Raji (cell line): Measurements from ENCODE around the gene FMNL3.
A peak's percentile ranks its signal among the peaks of the same experiment; 100 is the strongest.

Source experiments
- POLR2A ChIP-seq: IDR thresholded peaks from 2 replicates; pipeline ENCODE4 v1.6.1; 2011; ENCODE audit warnings: low read depth, low read length, control low read depth; ENCODE audit not compliant: insufficient read depth

The FMNL3 gene

DNA sequence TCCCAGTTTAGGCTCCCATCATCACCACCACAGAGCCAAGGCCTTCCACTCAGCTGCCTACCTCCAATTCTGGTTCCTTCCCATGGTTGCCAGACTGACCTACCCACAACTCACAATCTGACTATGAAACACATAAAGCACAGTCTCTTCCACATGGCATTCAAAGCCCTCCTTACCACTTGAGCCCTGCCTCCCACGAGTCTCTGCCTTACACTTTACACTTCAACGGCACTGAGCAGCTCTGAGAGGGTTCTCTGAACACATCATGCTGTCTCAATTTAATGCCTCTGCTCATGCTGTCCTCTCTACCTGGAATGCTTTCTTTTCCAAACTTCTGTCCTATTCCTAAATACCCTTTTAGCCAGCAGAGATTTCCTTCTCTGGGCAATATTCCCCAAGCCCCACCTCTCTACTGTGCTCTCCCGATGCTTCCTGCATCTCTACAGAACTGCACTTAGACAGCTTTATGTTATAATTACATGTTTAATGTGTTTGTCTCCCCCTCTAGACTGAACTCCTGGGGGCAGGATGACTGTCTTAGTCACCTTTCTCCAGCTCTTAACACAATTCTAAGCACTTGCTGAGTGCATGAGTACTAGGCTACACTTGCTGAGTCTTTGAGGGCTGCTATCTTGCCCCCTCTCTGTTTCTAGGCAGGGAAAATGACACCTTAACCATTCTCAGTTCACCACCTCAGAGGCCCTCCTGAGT is 23.5 kb downstream of the FMNL3 start:
- no peak for TF ChIP-seq POLR2A

DNA sequence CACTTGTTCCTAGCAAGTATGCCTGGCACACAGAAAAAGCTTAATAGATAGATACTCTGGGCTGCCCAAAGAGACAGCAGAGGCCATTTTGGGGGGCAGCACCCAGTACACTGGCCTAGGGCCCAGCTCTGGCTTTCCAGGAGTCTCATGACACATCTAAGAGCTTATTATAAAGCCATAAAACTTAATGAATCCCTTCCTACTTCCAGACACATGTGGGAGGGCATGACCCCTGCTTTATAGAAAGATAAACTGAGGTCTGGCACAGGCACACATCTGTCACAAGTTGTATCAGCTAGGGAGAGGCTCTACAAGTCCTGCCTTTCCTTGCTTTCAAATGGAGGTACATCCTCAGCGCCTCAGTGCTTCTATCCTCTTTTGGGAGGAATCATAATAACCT is 27.1 kb downstream of the FMNL3 start:
- TF ChIP-seq POLR2A = no peak

DNA sequence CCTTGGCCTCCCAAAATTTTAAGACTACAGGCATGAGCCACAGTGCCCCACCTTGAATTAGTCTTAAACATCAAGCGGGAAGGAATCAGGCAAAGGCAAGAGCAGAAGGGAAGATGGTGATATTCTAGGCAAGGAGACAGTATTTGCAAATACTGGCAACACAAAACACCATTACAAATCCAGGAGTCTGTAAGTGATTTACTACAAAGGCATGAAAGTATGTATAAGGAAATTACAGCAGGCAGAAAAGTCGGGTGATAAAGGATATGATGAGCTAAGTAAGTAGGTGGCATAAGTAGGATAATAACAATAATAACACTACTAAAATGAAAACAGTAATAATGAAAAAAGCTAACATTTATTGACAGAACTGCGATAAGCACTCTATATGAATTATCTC is 28.5 kb downstream of the FMNL3 start:
- TF ChIP-seq POLR2A = no peak

DNA sequence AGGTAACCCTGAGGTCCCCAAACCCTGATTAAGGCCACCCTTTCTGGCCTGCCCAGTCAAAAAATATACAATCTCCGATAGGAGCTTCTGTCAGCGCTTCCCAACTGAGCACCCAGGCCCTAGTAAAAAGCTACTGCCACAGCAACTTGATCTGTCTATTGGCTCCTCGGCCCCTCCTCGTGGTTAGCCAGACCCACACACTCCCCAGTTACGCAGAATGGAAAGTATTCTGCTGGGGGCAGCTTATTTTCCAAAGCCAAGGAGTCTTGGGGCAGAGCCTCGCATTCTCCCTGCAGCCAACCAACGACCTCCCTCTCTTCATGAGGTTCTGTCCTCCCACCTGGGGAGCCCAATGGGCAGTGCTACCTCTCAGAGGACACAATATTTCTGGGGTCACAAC is 32.1 kb downstream of the FMNL3 start:
- no peak for TF ChIP-seq POLR2A

DNA sequence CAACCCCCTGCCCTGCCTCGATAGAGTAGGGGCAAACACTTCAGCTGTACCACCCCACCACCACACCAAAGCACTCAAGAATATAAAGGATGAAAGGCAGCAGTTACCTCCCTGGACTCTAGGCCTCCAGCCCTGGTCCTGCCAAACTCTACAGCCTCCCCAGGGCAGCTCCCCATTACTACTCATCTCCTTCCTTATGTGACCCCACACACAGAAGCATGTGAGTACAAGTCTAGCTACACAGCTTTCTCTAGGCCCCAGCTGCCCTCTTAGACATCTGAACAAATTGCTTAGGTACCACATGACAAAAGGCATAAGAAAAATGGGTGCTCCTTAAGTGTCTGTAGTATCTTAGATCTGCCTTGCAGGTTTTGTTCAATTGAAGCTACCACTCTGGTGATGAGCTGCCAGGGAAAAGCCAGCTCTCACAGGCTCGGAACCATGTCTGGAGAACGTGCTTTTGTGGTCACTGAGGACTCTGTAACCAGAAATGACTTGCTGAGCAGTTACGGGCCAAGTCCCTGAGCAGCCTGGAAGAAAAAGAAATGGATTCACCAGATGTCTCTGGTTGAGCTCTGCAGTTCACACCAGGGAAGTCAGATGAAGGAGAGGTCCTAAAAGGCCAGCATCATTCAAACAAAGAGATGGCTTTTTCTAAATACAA is 32.8 kb downstream of the FMNL3 start:
- no peak for TF ChIP-seq POLR2A

DNA sequence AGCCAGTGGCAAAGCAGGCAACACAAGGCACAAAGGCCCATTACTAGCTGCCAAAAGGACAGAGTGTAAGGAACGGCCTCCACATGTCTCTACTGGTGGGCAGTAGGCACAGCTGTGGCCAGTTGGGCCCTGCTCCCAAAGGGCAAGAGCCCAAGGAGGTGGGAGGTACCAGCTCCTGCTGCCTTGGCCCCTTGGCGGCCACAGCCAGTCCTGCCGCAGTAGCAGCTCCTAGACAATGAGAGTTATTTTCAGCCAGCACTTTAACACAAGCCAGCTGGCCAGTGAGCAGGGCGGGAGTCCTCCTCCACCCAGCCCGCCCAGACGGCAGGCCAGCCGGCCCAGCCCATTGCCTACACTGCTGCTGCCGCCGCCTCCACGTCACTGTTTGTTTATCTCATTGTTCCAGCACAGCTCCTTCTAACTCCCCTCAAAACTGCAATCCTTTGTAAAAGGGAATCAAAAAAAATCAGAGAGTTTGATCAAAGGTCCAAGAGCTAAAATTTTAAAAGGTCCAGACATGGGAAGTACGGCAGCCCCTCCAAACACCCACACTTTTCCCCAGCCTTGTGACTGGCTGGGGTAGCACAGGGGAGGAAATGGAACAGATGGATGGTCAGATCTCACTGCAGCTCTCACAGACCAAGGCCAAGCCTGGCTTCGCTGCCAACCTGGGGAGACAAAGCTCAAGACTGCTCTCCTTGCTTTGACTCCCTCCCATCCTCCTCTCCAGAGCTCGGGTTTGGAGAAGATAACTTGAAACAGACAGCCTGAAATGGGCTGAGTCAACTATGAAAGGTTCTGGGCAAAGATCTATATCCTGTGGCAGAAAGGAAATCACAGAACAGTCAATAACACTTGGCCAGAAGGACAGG is 33.5 kb downstream of the FMNL3 start:
- no peak for TF ChIP-seq POLR2A

DNA sequence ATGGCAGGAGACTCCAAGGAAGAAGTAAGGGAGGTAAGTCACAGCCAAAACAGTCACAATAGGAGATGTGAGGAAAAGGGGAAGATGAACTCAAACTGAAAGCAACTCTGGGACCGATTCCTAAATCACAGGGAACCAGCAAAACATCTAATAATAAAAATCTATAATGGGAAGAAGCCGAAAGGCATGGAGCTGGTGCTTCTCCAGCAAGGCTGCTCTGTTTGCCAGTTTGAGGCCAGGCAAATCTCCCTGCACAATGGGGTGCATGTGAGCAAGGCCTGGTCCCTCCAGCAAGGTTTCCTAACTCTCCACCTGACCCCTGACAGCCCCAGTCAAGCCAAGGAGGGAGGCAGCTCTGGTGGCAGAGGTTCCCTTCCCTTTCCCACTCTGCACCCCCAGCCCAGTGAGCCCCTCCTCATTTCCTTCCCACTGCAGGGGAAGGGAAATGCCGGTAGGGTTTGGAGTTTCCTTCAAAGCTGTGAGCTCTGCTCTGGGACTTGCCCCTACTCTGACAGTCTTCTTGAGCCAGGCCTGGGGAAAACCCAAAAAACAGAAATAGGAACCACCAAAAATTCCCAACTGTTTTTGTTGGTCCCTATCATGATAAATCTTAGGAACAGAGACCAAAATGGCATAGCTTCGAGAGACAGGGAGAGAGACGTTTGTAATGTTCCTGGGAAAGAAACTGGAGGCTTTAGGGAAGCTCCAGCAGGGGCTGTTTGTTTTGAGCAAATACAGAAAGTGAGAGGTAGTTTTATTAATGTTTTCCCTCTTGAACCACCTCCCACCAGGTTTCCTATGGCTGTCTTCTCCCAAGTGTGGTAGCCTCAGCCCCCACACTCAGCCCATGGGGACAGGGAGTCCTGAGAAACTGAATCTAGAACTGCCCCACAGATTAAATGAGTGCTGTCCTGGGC is 34.6 kb downstream of the FMNL3 start:
- TF ChIP-seq POLR2A = no peak

DNA sequence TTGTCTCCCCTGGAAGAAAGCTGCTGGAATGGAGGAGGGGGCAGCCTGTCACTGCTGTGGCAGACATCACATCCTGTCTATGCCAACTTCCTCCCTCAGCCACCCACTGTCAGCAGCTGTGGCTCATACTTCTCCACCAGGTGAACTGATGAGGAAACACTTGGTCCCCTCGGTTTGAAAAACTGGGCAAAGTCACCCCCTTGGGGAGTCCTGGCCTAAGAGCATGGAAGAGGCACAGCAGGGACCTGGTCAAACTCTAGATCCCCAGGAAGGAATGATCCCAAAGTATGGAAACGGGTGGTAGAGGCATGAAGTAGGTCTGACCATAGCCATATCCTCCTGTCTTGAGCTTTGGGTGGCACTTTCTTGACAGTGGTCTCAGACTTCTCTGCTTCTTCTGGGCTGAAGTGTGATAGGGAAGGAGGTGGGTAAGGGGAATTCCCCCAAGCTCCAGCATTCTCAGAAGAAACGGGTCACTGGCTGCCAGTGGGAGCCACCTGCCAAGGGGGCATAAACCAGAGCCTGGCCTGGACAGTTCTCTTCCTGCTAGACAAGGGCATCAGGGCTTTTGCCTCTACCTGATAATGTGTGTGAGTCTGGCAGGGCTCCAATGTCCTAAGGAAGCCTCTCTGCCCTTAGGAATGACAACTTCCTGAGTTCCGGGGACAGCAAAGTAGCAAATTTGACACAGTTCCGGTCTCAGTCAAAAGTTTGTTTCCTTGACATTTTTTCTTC is 36.0 kb downstream of the FMNL3 start:
- TF ChIP-seq POLR2A = peak; percentile 46; the same call in 1 of the 2 replicates

DNA sequence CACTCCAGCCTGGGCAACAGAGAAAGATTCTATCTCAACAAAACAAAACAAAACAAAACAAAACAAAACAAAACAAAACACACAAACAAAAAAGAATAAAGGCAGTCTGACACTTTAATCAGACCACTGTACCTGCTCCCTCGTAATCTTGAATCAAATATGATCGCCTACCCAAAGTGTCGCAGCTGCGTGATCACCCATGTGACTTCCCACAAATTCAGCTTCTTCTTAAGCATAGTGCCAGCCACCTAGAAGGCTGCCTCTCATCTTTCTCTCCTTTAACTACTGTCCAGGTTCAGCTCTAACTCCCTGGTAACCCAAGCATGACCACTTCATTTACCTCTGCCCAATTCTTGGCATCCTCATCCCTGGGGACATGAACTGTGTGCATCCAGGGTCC is 37.4 kb downstream of the FMNL3 start:
- TF ChIP-seq POLR2A = no peak

DNA sequence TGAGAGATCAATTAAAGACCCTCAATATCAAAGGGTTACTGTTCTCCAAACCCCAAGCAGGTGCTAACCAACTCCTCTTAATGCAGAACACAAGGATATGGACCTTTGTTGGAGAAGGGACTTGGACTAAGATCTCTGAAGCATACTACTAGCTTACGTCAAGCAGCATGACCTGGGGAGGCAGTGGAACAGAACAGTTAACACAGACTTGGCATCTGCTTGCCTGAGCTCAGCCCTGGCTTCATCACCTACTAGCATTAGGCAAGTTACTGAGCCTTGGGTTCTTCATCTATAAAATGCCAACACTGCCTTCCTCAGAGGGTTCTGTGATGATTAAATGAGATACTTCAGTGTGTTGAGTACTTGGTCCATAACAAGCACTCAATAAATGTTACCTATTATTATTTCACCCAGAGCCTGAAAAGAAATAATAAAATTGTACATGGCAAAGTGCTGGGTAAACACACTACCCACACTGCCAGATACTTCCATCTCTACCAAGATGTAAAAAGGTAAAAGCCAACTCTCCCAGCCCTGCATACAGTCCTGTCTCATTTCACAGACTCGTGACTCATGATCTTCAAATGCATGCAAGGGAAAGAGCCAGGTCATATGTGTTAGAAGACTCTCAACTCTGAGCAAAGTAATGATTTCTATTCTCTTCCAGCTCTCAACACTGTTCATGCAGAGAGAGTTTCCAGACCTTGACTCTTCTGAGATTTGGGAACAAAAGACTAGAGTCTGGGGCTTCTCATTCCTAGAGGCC is 39.7 kb downstream of the FMNL3 start:
- no peak for TF ChIP-seq POLR2A

DNA sequence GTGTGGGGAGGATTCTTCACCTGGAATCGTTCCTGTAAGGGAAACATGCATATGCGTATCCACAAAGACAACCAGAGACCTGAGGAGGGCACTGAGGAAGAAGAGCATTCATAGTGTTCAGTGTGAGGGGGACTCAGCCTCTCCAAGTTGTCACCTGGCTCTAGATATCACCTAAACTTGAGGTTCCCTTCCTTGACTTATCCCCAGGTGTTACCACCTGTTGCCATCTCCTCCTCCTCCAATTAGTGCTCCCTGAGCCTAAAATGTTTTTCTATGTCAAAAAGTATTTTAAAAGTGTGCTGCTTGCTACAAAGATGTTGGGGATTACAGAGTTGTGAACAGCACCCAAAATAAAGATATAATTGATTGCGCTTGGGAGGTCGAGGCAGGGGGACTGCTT is 41.0 kb downstream of the FMNL3 start:
- no peak for TF ChIP-seq POLR2A

DNA sequence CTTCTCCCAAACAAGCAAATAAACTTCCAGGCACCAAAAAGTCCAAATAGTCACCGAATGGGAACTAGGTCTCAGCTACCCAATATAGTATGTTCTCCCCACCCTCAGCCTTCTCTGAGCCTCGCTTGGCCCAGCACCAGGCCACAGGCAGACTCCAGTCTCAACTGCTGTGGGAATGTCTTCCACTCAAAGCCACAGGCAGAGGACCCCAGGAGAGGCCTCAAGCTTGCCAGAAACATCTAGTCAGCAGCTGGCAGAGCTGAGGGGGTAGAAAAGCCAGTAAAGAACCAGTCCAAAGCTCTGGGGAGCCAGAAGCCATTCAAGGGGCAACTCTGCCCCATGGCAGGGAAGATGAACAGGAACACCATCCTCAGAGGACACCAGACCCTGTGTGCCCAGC is 41.8 kb downstream of the FMNL3 start:
- TF ChIP-seq POLR2A = no peak

DNA sequence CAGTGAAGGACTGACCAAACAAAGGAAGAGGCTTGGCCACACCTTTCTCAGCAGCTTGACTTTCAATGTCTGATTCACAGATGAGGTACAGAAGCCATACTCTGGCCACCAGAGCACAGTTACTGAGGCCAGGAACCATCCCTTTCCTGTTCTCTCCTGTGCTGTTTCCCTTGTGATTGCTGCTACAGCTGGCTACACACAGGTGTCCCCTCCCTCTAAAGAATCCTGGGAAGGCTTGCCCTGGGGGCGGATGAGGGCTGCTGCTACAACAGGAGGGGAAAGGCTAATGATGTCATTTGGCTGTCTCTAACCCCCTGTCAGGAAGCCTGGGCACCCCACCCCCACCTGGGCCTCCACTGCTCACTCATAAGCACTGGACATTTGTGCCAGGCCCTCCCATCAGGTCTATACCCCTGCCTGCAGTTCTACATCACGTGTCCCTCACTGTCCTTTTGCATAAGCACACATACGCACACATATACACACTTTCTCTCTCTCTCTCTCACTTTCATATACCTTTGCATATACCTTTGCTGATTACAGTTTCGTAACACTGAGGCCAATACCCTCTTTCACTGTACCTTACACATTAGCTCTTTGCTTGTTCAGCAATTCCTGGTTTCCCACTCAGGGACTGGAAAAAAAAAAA is 42.5 kb downstream of the FMNL3 start:
- TF ChIP-seq POLR2A = no peak
